ENCODE data around the gene GALNT3. TPM values are rescaled to one million over a fixed set of nuclear protein-coding genes. Genes with fewer than 3 reads are reported as not detected.

GALNT3 gene
- total and polyA plus RNA-seq, 2 of the 8 experiments (the other 6 are each of a cell fraction or from before 2014, with no cell fraction given) = 3.4 to 23.6 TPM

- no peak overlapping the region for H3K18ac ChIP-seq (ENCODE audit: extremely low read depth, low read length)
- H3K23me2 ChIP-seq (ENCODE audit: low read depth, low read length) = no peaks in the 10 kb centered on the region
- no peak overlapping the region for H4K8ac ChIP-seq (ENCODE audit: extremely low read depth, insufficient read depth, low read length)
- POLR2A ChIA-PET (ENCODE audit: partially characterized antibody) = interaction anchor here (1.3 kb wide), 1 partner anchor 9 kb away, joined by 3 read pairs; no protein-coding TSS in a partner anchor
- FAIRE-seq (no peak), DNase-seq (ENCODE audit: low read depth in 1 of 2, low spot score in 2 of 2) (no peak)
- H3K4me2 ChIP-seq (ENCODE audit: insufficient read depth in 1 of 2, low read depth in 2 of 2, low read length in 2 of 2) = no peak overlapping the region
- H4K5ac ChIP-seq (ENCODE audit: insufficient read length, low read depth, low read length) = no peak overlapping the region
- no peak overlapping the region for H3K56ac ChIP-seq (replicated peaks; ENCODE audit: insufficient read length, low read depth, low read length)
- peaks cover 0 to 90% of the 10 kb centered on the region in 2 experiments; a peak in 3 of 4 replicates for H3K79me2 ChIP-seq (ENCODE audit: control insufficient read depth in 1 of 2, insufficient read depth in 2 of 2, low read length in 2 of 2)
- no peak overlapping the region for H2AFZ ChIP-seq (ENCODE audit: low read length)
- no peaks in the 10 kb centered on the region for H3K27me3 ChIP-seq (replicated peaks in 1 of 4; ENCODE audit: control insufficient read depth in 3 of 4, extremely low read depth in 1 of 4, insufficient read depth in 3 of 4, low read length in 3 of 4)
- H3K14ac ChIP-seq (ENCODE audit: insufficient read length) = no peak overlapping the region
- no peak overlapping the region for H3K4ac ChIP-seq (replicated peaks; ENCODE audit: insufficient read length, low read depth, low read length)
- no peak overlapping the region for H2BK120ac ChIP-seq (replicated peaks; ENCODE audit: low read depth, low read length)
- CTCF ChIA-PET (ENCODE audit: partially characterized antibody) = interaction anchor here (0.7 to 1.0 kb wide), 2 partner anchors 9 to 102 kb away, joined by 3 read pairs; no protein-coding TSS in a partner anchor
- H3K79me1 ChIP-seq (ENCODE audit: low read depth, low read length) = peaks cover 4% of the 10 kb centered on the region; the same call in 1 of the 2 replicates
- no peak overlapping the region for H3K4me3 ChIP-seq (ENCODE audit: extremely low read depth in 1 of 4, insufficient read depth in 2 of 4, low read depth in 3 of 4, low read length in 4 of 4)
- WGBS, 2 experiments (ENCODE audit: extremely low coverage in 1 of 2, insufficient coverage in 1 of 2, insufficient read length in 1 of 2, insufficient replicate concordance in 2 of 2, low coverage in 1 of 2, low lambda C conversion rate in 2 of 2, missing lambda C conversion rate in 1 of 2) = 92% methylated on average over 3 of the region's 3 CpGs; no CpG with 5 or more reads in 1 of the 2 experiments
- H3K36me3 ChIP-seq (ENCODE audit: control insufficient read depth in 2 of 4, insufficient read depth in 4 of 4, low read length in 3 of 4) = peaks cover 0 to 32% (median 9%) of the 10 kb centered on the region in 4 experiments; a peak in 4 of 8 replicates
- H2AK5ac ChIP-seq (ENCODE audit: low read depth, low read length) = no peak overlapping the region
- no peak overlapping the region for H3K23ac ChIP-seq (ENCODE audit: insufficient read length)
- H3K4me1 ChIP-seq (replicated peaks in 1 of 4; ENCODE audit: control insufficient read depth in 3 of 4, insufficient read depth in 4 of 4, low read length in 3 of 4) = no peaks in the 10 kb centered on the region
- no peak overlapping the region for H3K27ac ChIP-seq (ENCODE audit: low read depth, low read length)
- no peak overlapping the region for H3K9ac ChIP-seq (replicated peaks in 1 of 4; ENCODE audit: extremely low read depth in 1 of 4, low read depth in 3 of 4, low read length in 3 of 4)
- no peaks in the 10 kb centered on the region for H3K9me3 ChIP-seq (ENCODE audit: insufficient read depth in 2 of 2, low read depth in 1 of 2, low read length in 1 of 2)
- no peak overlapping the region for H2BK15ac ChIP-seq (ENCODE audit: low read length)
- no peak overlapping the region for H2BK20ac ChIP-seq (ENCODE audit: low read length)
- H4K91ac ChIP-seq (replicated peaks; ENCODE audit: insufficient read length, low read length) = no peak overlapping the region
- H2BK5ac ChIP-seq (ENCODE audit: low read depth, low read length) = no peak overlapping the region
- no peaks in the 10 kb centered on the region for H4K20me1 ChIP-seq (replicated peaks in 1 of 2; ENCODE audit: control insufficient read depth in 1 of 2, insufficient read depth in 2 of 2, low read length in 2 of 2)
- H2BK12ac ChIP-seq (ENCODE audit: low read depth, low read length) = no peak overlapping the region
- TF ChIP-seq ASH2L (IDR thresholded peaks at IDR 0.05; ENCODE audit: low read length) (no peak), ATF2 (IDR thresholded peaks at IDR 0.05; ENCODE audit: low read length) (no peak), CHD1 (IDR thresholded peaks at IDR 0.05; ENCODE audit: low read depth, low read length) (no peak), EZH2 (IDR thresholded peaks at IDR 0.05; ENCODE audit: low read depth, low read length, severe bottlenecking) (no peak), CBX8 (IDR thresholded peaks at IDR 0.05; ENCODE audit: borderline replicate concordance, low read depth, low read length) (no peak), GTF2F1 (IDR thresholded peaks at IDR 0.05; ENCODE audit: borderline replicate concordance, low read depth, low read length) (no peak), SAP30 (IDR thresholded peaks at IDR 0.05; ENCODE audit: insufficient read depth, insufficient replicate concordance, low read length) (no peak), MAX (IDR thresholded peaks at IDR 0.05) (no peak), TAF7 (optimal IDR thresholded peaks at IDR 0.05; ENCODE audit: borderline replicate concordance, low read depth, low read length) (no peak), SP4 (IDR thresholded peaks at IDR 0.05; ENCODE audit: low read length) (no peak), RAD21 (IDR thresholded peaks at IDR 0.05 in 1 of 2, conservative IDR thresholded peaks at IDR 0.05 in 1 of 2; ENCODE audit: low read depth in 2 of 2, low read length in 2 of 2) (no peak)
Observed at GRCh38 chr2:165772183-165772582, 21.9 kb downstream of the GALNT3 start.
